Stimulated activated CD4-positive, alpha-beta T cell treated with anti-CD3 and anti-CD28 coated beads, Interleukin-1b, Interleukin-23, amount 100 ng/mL, for 24 hours (primary cell): ENCODE results near the gene PIGBOS1.
A peak's percentile ranks its signal among the peaks of the same experiment; 100 is the strongest.
"Not testable (repeated sequence)": the region's sequence is repeated elsewhere in the genome, so short reads cannot be mapped to it uniquely, and the experiment has no call there.

Experiments used
- DNase-seq, 4 experiments: peaks; one replicate each; pipeline ENCODE4 v3.0.0-alpha.2; 2020; ENCODE audit warnings: low read depth in 4 of 4, low spot score in 1 of 4

The PIGBOS1 gene

DNA sequence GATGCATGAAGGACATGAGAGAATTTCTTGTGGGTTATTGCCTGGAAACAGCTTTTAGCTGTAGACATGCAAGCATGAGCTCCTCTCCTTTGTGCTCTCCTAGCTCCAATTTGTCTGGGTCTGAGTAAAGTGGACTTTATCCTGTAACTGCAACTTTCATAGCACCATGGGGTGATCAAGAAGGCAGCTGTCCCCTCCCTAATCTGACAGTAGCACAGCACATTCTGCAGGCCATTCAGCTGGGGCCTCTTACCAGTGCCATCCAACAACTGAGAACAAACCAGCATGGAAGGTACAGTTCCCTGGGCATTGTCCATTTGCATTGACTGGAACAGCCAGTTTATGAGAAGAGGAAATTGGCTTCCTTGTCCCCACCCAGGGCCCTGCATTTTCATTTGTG is 21.6 kb downstream of the PIGBOS1 start:
- DNase-seq = no peak

DNA sequence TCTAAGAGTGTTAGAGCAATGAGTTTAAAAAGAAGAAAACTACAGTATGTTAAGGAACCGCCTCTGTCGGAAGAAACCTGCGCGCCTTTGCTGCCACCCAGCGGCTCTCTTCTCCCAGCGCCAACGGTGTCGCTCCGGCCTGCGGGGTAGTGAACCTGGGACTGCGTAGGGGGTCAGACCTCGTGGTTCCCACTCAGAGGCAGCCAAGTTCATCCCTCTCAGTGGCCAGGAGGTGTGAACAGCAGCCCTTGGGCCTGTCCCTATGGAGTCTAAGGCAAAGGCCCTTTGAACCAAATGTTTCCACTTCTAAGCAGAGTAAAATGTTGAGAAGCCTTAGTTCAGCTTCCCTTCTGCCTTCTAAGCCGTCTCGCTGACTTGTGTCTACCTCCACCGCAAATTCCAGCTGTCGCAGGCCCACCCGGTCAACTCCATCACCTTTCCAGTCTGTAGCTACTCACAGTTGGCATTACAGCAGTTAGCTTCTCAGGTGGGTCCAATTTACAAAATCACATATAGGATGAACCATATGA is 28.3 kb downstream of the PIGBOS1 start:
- peak in 3 of 4 experiments; percentile 54 to 77 (median 77) for DNase-seq

DNA sequence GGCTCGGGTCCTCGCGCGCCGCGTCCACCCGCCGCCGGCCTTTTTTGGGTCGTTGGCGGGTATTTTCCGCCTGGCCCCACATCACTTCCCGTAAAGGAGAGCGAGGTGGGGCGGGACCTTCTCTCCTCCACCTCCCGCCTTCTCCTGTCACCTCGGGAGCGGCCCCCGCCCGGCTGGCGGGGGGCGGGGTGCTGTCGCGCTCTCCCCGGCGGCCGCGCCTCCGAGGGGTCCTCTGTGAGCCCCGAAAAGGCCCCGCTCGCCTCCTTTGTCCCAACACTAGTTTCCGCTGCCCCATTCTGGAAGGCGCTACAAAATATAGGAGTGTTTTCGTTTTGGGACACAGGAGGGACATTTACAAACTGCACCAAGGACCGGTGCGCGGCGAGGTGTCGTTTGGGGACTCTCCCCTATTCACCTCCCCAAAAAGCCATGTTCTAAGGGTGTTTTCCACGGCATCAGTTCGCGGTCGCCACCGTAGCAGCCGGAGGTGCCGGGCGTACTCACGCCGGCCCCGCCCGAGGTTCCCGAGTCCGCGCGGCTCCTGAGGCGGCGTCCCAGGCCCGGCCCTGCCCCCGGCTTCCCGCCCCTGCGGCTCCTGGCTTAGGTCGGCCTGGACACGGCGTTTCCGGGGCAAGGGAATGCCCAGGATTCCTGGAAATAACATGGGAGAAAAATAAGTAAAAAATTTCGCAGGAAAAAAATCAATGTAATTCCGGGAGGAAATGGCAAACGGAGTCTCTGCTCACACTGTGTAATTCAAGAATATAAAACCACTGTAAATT is 29.0 kb downstream of the PIGBOS1 start, which contains the start of gene RAB27A:
Gene RAB27A, minus strand, starts transcription at position 68 of the 782 bp plus-strand sequence. CDS start 54,879 bp downstream, outside the sequence.
- DNase-seq = peak in 3 of 4 experiments; percentile 47 to 75 (median 74)

DNA sequence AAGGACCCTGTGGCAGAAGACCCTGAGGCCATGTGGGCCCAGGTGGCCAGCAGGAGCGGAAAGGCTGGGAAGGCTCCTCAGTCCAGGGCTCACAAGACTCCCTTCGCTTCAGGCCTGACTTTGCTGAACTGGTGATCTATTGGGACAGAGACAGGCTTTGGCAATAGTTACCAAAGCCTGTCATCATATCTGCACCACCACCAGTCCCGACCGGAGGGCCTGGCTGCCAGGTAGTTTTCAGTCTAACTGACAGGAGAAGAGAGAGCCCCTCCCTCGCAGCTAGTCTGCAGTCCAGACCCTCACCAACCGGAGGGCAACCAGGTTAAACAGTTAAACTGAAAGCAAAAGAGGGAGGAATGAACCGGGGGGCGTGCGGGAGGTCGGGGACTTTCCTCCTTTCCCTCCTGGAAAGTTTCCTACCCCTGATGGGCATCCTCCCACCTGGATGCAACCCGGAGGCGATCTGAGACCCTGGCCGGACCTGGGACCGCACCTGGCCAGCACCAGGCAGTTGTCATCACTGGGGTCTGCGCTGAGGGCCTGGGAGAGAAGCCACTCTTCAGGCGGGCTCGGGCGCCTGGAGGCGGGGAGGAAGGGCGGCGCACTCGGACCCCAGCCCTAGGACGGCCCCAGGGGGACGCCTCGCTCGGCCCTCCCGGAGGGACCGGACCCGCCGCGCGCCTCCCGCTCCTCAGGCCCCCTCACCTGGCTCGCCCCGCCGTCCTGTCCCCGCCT is 29.7 kb downstream of the PIGBOS1 start:
- DNase-seq = peak in 2 of 4 experiments; percentile 13 to 15

DNA sequence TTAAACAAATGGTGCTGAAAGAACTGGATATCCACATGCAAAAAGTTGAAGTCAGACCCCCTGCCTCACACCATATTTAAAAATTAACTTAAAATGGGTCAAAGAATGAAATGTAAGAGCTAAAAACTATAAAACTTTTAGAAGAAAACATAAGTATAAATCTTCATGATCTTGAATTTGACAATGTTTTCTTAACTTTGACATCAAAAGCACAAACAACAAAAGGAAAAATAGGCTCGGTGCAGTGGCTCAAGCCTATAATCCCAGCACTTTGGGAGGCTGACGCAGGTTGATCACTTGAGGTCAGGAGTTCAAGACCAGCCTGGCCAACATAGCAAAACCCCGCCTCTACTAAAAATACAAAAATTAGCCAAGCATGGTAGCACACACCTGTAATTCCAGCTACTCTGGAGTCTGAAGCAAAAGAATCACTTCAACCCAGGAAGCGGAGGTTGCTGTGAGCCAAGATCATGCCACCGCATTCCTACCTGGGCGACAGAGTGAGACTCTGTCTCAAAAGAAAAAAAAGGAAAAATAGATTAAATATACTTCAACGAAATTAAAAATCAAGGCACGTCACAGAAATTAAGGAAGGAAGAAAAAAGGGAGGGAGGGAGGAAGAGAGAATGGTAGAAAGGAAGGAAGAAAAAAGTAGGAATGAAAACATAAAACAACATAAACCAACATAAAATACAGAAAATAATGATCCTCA is 30.8 kb downstream of the PIGBOS1 start:
- DNase-seq = no peak

DNA sequence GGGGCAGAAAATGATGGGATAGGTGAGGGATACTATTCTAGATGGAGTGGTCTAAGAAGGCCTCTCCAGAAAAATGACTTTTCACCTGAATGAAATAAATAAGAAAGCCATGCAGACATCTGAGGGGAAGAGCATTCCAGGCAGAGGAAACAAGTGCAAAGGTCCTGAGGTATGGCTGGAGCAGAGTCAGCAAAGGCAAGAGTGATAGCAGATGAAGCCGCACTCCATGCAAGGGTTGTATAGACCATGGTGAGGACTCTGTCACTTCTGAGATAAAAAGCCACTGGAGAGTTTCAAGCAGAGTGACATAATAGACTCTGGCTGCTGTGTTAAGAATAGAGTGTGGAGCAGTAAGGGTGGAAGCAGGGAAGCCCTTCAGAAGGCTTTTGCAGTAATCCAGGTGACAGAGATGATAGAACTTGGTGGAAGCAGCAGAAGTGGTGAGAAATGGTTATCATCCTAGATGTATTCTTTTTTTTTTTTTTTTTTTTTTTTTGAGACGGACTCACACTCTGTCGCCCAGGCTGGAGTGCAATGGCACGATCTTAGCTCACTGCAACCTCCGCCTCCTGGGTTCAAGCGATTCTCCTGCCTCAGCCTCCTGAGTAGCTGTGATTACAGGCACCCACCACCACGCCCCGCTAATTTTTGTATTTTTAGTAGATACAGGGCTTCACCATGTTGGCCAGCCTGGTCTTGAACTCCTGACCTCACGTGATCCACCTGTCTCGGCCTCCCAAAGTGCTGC is 32.3 kb downstream of the PIGBOS1 start:
- not testable (repeated sequence) for DNase-seq

DNA sequence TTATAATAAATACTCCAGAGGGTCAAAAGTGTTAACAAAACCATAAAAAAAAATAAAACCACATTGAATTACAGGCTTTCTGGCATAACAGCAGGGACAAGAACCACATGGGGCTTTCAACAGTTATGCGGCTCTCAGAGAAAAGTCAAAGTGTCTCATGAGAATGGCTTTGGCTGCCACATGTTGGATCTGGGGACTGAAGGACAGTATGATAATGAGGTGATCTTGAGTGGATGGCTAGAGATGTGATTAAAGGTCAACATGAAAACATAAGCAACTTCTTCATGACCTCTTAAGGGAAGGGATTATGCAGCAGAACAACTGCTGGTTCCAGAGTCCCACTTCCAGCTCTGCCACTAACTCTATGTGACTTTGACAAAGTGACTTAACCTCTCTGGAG is 34.5 kb downstream of the PIGBOS1 start:
- no peak for DNase-seq

DNA sequence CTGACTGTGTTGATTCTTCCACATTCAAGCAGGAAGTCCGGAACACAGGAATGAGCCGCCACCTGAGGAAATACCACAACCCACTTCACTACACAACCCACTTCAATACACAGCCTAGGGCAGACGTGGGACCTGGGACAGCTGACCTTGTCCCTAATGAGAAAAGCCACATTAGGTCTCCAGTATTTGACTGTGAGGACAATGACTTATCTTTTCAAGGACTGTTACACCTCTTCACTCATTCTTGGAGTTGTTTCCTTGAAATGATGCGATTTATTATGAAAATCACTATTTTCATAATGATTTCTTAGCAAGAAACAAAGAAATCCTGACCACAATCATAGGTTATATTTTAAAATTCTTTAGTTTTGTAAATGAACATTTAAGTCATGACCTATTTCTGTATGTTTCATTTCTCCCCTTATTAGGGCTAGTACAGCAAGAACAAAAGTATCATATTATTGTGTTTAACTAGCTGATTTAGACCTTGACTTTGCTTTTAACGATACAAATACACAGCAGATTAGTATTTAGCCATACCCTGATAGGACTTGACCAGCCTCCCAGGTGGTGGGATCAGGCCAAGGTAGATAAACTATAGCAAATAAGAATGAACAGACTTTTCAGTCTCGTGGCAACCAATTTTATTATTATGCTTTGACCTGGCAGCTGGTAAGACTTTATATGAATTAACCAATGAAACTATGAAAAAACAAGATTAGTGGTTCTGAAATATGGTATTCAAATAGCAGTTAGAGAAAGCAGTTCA is 35.4 kb downstream of the PIGBOS1 start:
- DNase-seq = no peak

DNA sequence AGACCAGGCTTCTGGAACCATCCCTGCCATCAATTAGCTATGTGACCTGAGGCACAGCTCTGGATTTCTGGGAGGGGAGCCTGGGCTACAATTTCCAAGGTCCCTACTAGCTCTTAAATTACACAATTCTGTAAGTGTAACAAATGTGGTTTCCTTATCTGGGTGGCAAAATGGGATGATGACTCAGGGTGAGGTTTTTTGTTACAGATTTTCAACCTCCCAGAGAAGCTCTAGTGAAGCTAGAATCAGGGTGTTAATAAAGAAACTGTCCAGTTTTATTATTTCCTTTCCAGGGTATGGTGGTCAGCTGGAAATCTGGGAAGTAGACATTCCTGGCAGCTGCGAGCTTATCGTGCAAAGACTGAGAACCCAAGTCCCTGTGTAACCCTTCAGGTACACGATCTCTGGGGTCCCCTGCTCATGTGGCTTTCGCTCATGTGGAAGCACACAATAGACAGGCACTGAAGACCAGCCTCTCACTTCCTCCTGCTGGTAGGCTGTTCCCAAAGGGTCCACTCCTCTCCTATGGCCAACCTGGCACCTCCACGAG is 36.6 kb downstream of the PIGBOS1 start:
- no peak for DNase-seq

DNA sequence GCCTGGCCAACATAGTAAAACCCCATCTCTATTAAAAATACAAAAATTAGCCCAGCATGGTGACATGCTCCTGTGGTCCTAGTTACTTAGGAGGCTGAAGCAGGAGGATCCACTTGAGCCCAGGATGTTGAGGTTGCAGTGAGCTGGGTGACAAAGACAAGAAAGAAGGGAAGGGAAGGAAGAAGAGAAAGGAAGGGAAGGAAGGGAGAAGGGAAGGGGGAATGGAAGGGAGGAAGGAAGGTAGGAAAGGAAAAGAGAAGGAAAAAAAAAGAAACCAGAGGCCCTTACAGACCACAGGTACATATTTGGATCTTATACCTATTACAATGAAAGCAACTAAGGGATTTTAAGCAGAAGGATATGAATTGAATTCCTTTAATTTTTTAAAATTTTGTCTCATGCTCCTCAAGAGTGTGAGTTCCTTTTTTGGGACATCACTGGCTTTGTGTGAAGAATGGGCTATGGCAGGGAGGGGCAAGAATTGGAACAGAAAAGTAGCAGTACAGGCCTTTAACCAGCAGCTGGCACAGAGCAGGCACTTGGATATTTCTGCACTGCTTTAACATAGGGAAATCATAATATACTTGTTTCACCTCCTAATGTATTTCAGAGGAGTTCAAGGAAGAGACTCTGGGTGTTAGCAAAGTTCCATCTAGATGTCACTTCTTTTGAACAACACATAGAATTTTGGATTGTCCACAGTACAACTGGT is 37.2 kb downstream of the PIGBOS1 start:
- DNase-seq = no peak

DNA sequence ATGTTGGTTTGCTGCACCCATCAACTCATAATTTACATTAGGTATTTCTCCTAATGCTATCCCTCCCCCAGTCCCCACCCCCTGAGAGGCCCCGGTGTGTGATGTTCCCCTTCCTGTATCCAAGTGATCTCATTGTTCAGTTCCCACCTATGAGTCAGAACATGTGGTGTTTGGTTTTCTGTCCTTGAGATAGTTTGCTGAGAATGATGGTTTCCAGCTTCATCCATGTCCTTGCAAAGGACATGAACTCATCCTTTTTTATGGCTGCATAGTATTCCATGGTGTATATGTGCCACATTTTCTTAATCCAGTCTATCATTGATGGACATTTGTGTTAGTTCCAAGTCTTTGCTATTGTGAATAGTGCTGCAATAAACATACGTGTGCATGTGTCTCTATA is 38.3 kb downstream of the PIGBOS1 start:
- not testable (repeated sequence) for DNase-seq

DNA sequence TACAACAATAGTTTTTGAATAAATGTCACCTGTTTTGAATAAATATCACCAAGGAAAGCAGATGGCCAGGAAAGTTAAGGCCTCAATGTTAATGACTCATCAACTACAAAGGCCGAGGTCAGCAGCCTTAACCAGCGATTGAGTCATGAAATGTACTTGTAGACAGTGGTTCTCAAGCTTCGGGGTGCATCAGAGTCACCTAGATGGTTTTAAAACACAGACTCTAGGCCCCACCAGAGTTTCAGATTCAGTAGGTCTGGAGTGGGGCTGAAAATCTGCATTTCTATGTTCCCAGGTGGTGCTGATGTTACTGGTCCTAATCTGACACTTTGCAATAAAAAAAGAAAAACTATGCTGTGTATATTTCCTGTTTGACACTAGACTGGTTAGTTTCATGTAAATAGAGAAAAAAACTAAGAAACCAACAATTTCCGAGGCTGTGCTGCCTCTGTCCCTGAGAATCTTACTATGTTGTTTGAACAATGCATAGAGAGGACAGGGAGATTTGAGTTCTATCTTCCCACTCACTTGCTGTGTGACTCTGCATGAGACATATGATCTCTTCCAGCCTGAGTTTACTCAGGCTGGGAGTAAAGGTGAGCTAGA is 39.1 kb downstream of the PIGBOS1 start:
- peak in 1 of 4 experiments; percentile 26 for DNase-seq

DNA sequence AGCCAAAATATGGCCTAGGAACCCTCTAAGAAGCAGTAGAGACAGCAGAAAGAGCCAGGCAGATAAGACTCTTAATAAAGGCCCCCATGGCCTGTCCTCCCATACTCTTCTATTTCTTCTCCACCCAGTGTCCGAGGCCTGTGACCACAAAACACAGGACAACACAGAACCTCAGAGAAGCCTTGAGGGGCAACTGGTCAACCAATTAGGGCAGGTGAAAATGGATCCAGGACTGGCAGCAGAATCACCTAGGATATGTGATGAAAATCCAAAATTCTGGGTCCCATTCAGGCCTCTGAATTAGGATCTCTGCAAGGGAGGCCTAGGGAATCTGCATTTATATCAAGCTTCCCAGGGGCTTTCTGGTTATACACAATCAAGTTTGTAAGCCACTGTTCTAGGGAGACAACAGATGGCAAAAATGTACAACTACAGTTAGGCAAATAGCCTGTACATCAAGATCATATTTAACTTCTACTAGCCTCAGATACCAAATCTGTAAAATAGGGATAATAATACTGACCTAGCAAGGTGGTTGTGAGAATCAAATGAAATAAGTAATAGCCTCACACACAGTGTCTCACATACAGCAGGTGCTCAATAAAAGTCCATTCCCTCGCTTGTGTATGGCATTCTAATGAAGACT is 39.7 kb downstream of the PIGBOS1 start:
- DNase-seq = no peak

DNA sequence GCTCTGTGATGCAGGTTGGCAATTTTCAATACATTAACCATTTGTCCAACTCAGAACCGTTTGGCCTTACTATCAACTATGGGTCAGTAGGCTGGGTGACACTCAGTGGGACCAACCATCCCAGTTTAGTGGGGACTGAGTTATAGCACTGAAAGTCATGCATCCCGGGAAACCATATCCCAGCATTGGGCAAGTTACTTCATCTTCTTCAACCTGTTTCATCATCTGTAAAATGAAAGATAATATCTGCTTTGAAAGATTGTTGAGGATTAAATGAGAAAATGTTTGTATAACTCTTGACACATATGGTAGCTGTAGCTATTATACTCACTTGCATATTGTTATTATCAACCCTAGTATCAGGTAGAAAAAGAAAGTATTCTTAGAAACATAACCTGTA is 41.2 kb downstream of the PIGBOS1 start:
- DNase-seq = no peak

DNA sequence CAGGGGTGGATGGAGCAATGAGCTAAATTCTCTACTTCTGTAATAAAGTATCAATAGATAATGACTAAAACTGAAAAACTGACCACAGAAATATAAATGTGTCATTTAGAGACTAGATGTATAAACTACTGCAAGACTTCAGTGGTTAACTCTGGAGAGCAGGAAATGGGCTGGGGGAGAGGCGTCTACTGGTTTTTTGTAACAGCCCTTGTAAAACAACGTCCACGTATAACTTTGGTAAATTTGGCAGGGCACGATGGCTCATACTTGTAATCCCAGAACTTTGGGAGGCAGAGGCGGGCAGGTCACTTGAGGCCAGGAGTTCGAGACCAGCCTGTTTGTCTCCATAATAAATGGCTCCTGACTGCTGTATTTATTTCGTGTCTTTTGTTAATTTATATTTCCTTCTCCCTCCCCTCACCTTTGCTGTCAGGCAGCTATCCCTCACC is 41.8 kb downstream of the PIGBOS1 start:
- no peak for DNase-seq

DNA sequence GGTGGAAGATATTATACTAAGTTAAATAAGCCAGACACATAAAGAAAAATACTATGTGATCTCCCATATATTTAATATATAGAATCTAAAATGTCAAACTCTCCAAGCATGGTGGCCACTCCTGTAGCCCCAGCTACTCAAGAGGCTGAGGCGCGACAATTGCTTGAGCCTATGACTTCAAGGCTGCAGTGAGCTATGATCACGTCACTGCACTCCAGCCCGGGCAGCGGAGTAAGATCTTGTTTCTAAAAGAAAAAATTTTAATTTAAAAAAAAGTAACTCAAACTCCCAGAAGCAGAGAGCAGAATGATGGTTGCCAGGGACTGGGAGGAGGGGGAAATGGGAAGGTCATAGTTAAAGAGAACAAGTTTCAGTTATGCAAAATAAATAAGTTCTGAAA is 42.6 kb downstream of the PIGBOS1 start:
- no peak for DNase-seq

DNA sequence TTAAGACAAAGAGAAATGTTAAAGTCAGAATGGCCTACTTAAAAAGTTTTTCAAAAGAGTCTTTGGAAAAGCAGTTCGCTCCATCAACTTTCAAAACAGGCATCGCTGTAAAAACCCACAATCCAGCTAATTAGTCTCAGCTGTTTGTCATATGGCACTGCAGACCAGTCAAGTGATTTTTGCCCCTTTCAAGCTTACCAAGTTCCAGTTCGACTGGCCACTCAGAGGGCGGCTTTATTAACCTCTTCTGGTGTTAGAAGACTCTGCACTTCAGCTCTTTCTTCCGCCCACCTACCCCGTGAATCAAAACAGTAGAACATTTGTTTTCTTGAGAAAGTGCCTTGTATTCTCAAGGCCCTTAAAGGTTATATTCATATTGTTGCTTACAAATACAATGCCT is 48.6 kb downstream of the PIGBOS1 start:
- DNase-seq = no peak

DNA sequence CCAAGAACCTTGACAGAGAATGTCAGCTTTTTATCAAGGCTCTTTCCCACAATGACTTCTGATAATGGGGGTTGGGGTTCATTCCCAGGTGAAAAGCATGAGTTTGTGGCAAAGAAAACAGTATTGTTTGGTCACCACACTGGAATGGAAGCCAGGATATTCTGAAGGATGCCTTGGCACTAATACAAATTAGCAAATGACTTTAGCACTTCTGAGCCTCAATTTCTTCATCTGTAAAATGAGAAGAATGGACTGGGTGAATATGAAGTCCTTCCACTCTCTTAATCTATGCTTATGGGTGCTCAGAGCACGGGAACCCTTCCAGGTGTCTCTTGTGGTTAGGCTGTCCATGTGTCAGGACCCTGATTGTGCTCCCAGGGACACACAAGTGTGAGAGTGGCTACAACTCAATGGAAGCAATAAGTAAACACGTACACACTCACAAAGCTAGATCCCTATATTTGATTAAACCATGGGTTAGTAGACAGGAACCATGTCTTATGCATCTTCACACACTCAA is 50.7 kb downstream of the PIGBOS1 start:
- DNase-seq = no peak
